Trophoblast cell (in vitro differentiated cells and primary cell): Measurements from ENCODE around the gene DNAJC4.

ENCODE experiments used
- DNase-seq, 2 donors: peaks; one replicate each; pipeline ENCODE4 v3.0.0-alpha.2; 2016
- H2AFZ ChIP-seq: 2 replicates; pipeline ENCODE4 v1.6.1; 2013; ENCODE audit warnings: low read length, moderate library complexity, mild to moderate bottlenecking; ENCODE audit not compliant: insufficient read depth, poor library complexity
- H2AK5ac ChIP-seq: 2 replicates; pipeline ENCODE4 v1.6.1; 2013; ENCODE audit warnings: mild to moderate bottlenecking, low read length
- H2BK120ac ChIP-seq: 2 replicates; pipeline ENCODE4 v1.6.1; 2013; ENCODE audit warnings: low read length, mild to moderate bottlenecking, moderate library complexity; ENCODE audit not compliant: insufficient read depth, poor library complexity
- H2BK12ac ChIP-seq: 2 replicates; pipeline ENCODE4 v1.6.1; 2013; ENCODE audit warnings: mild to moderate bottlenecking, low read length, moderate library complexity
- H2BK5ac ChIP-seq: 2 replicates; pipeline ENCODE4 v1.6.1; 2013; ENCODE audit warnings: low read length, low read depth, moderate library complexity, mild to moderate bottlenecking; ENCODE audit not compliant: poor library complexity
- H3K14ac ChIP-seq: 2 replicates; pipeline ENCODE4 v1.6.1; 2013; ENCODE audit warnings: mild to moderate bottlenecking, low read length
- H3K18ac ChIP-seq: 2 replicates; pipeline ENCODE4 v1.6.1; 2013; ENCODE audit warnings: mild to moderate bottlenecking, low read length
- H3K23ac ChIP-seq: 2 replicates; pipeline ENCODE4 v1.6.1; 2013; ENCODE audit warnings: low read length
- H3K27ac ChIP-seq: 2 replicates; pipeline ENCODE4 v1.5.1; 2013; ENCODE audit warnings: low read depth, mild to moderate bottlenecking, inconsistent platforms, low read length, moderate library complexity
- H3K27me3 ChIP-seq: 2 replicates; pipeline ENCODE4 v1.6.1; 2013; ENCODE audit warnings: inconsistent platforms, mild to moderate bottlenecking, low read length, moderate library complexity; ENCODE audit not compliant: insufficient read depth
- H3K36me3 ChIP-seq, 2 experiments: 1 replicate in 1 of 2; 2 replicates in 1 of 2; pipeline ENCODE4 v1.6.1; 2013; ENCODE audit warnings: low read length in 2 of 2, mild to moderate bottlenecking in 2 of 2, moderate library complexity in 1 of 2; ENCODE audit not compliant: insufficient read depth in 2 of 2, control insufficient read depth in 1 of 2
- H3K4ac ChIP-seq: 2 replicates; pipeline ENCODE4 v1.6.1; 2013; ENCODE audit warnings: low read depth, mild to moderate bottlenecking, low read length, moderate library complexity
- H3K4me1 ChIP-seq, 2 experiments: 1 replicate in 1 of 2; 2 replicates in 1 of 2; pipeline ENCODE4 v1.6.1; 2013; ENCODE audit warnings: low read length in 2 of 2, mild to moderate bottlenecking in 2 of 2, moderate library complexity in 1 of 2; ENCODE audit not compliant: insufficient read depth in 2 of 2, control insufficient read depth in 1 of 2
- H3K4me2 ChIP-seq: 2 replicates; pipeline ENCODE4 v1.6.1; 2013; ENCODE audit warnings: inconsistent platforms, mild to moderate bottlenecking, low read length, moderate library complexity
- H3K4me3 ChIP-seq: 2 replicates; pipeline ENCODE4 v1.5.1; 2013; ENCODE audit warnings: mild to moderate bottlenecking, low read depth, low read length, inconsistent platforms
- H3K79me1 ChIP-seq: one replicate; pipeline ENCODE4 v1.6.1; 2013; ENCODE audit warnings: low read length
- H3K79me2 ChIP-seq: 2 replicates; pipeline ENCODE4 v1.6.1; 2013; ENCODE audit warnings: low read length, mild to moderate bottlenecking; ENCODE audit not compliant: control insufficient read depth, insufficient read depth, poor library complexity
- H3K9ac ChIP-seq: 2 replicates; pipeline ENCODE4 v1.6.1; 2013; ENCODE audit warnings: mild to moderate bottlenecking, low read length
- H3K9me3 ChIP-seq: 2 replicates; pipeline ENCODE4 v1.6.1; 2013; ENCODE audit warnings: low read depth, mild to moderate bottlenecking, control low read depth, inconsistent platforms, low read length; ENCODE audit not compliant: insufficient read depth
- H4K12ac ChIP-seq: 2 replicates; pipeline ENCODE4 v1.6.1; 2013; ENCODE audit warnings: low read depth, mild to moderate bottlenecking, low read length, moderate library complexity
- H4K8ac ChIP-seq: 2 replicates; pipeline ENCODE4 v1.6.1; 2013; ENCODE audit warnings: low read depth, mild to moderate bottlenecking, low read length, moderate library complexity
- H4K91ac ChIP-seq: one replicate; pipeline ENCODE4 v1.6.1; 2013; ENCODE audit warnings: low read depth, mild to moderate bottlenecking, low read length, moderate library complexity
- WGBS: extraction: QIAGEN DNeasy Blood & Tissue Kit; methylation state at CpG from one replicate; pipeline ENCODE4 v1.1.7; 2013; ENCODE audit warnings: missing lambda C conversion rate; ENCODE audit not compliant: insufficient read length, insufficient coverage; ENCODE audit errors: extremely low coverage; 5-methylcytosine and 5-hydroxymethylcytosine counted together

DNAJC4 gene

DNA sequence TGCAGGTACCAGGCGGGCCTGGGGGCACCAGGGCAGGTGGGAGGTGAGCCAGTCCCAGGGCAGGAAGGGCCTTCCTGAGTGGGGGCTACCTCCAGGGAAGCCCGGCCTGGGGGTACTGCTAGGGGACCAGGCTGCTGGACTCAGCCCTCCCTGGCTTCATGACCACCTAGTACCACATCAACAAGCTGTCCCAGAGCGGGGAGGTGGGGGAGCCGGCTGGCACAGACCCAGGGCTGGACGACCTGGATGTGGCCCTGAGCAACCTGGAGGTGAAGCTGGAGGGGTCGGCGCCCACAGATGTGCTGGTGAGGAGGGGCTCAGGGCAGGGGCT, 11.0 kb upstream of the DNAJC4 start:
- peaks cover 30 to 35% of the 10 kb centered on the region in 2 experiments for H3K36me3 ChIP-seq
- no peak overlapping the region for H4K8ac ChIP-seq
- DNase-seq: no peak
- H3K27me3 ChIP-seq: no peaks in the 10 kb centered on the region
- no peak overlapping the region for H2BK120ac ChIP-seq
- H3K23ac ChIP-seq: no peak overlapping the region
- H3K79me1 ChIP-seq: no peaks in the 10 kb centered on the region
- no peak overlapping the region for H3K18ac ChIP-seq
- no peak overlapping the region for H4K91ac ChIP-seq
- H2AFZ ChIP-seq: no peak overlapping the region
- no peak overlapping the region for H4K12ac ChIP-seq
- H3K4ac ChIP-seq: no peak overlapping the region
- H3K9ac ChIP-seq: no peak overlapping the region
- peaks cover 3% of the 10 kb centered on the region for H3K9me3 ChIP-seq
- H3K4me2 ChIP-seq: no peak overlapping the region
- no peak overlapping the region for H3K27ac ChIP-seq
- no peak overlapping the region for H2BK12ac ChIP-seq
- no peaks in the 10 kb centered on the region for H3K79me2 ChIP-seq
- no peak overlapping the region for H3K4me3 ChIP-seq
- peaks cover 2 to 3% of the 10 kb centered on the region in 2 experiments for H3K4me1 ChIP-seq
- WGBS: no CpG with 5 or more reads among the region's 7 CpGs
- H2BK5ac ChIP-seq: no peak overlapping the region
- no peak overlapping the region for H3K14ac ChIP-seq
- H2AK5ac ChIP-seq: no peak overlapping the region

DNA sequence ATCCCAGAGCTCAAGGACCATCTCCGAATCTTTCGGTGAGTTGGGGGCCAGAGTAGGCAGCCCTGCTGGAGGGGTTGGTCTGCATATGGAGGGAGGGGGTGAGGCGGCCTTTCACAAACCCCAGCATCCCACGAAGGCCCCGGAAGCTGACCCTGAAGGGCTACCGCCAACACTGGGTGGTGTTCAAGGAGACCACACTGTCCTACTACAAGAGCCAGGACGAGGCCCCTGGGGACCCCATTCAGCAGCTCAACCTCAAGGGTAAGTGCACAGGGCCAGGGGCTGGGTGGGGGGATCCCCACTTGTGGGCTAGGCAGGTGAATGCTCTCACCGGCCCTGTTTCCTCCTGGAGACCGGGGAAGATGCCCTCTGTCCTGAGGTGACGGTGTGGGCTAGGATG, 10.6 kb upstream of the DNAJC4 start:
- no CpG with 5 or more reads among the region's 10 CpGs for WGBS
- Histone ChIP-seq H3K4me2 (no peak overlapping the region), H2BK5ac (no peak overlapping the region), H2BK120ac (no peak overlapping the region), H2BK12ac (no peak overlapping the region), H3K9me3 (peaks cover 5% of the 10 kb centered on the region), H3K79me1 (no peaks in the 10 kb centered on the region), H3K79me2 (no peaks in the 10 kb centered on the region), H2AK5ac (no peak overlapping the region), H3K27me3 (no peaks in the 10 kb centered on the region), H3K4me3 (no peak overlapping the region), H3K18ac (no peak overlapping the region), H3K9ac (no peak overlapping the region), H4K8ac (no peak overlapping the region), H3K4ac (no peak overlapping the region), H3K27ac (no peak overlapping the region), H3K14ac (no peak overlapping the region), H4K91ac (no peak overlapping the region), H3K4me1 (peaks cover 2 to 4% of the 10 kb centered on the region in 2 experiments), H3K23ac (no peak overlapping the region), H4K12ac (no peak overlapping the region), H3K36me3 (peaks cover 32 to 36% of the 10 kb centered on the region in 2 experiments), H2AFZ (no peak overlapping the region)
- no peak for DNase-seq

DNA sequence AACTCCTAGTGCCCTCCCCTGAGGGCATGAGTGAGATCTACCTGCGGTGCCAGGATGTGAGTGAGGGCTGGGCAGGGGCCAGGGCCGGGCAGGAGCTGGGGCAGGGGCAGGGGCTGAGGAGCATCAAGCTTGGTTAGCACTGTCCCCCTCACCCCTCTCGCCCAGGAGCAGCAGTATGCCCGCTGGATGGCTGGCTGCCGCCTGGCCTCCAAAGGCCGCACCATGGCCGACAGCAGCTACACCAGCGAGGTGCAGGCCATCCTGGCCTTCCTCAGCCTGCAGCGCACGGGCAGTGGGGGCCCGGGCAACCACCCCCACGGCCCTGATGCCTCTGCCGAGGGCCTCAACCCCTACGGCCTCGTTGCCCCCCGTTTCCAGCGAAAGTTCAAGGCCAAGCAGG, 10.1 kb upstream of the DNAJC4 start:
- H2BK120ac ChIP-seq: no peak overlapping the region
- H4K91ac ChIP-seq: no peak overlapping the region
- H3K79me2 ChIP-seq: peaks cover 1% of the 10 kb centered on the region
- H4K12ac ChIP-seq: no peak overlapping the region
- no peak overlapping the region for H2BK5ac ChIP-seq
- no peak overlapping the region for H3K4ac ChIP-seq
- peaks cover 5% of the 10 kb centered on the region for H3K9me3 ChIP-seq
- H3K9ac ChIP-seq: no peak overlapping the region
- H3K4me1 ChIP-seq: peaks cover 5 to 7% of the 10 kb centered on the region in 2 experiments
- no peak overlapping the region for H4K8ac ChIP-seq
- no CpG with 5 or more reads among the region's 17 CpGs for WGBS
- no peak overlapping the region for H3K4me3 ChIP-seq
- no peak overlapping the region for H3K18ac ChIP-seq
- no peak overlapping the region for H3K23ac ChIP-seq
- H2BK12ac ChIP-seq: no peak overlapping the region
- no peak overlapping the region for H3K27ac ChIP-seq
- H2AFZ ChIP-seq: no peak overlapping the region
- no peak for DNase-seq
- peaks cover 1% of the 10 kb centered on the region for H3K79me1 ChIP-seq
- H3K4me2 ChIP-seq: no peak overlapping the region
- no peaks in the 10 kb centered on the region for H3K27me3 ChIP-seq
- H3K36me3 ChIP-seq: peaks cover 33 to 36% of the 10 kb centered on the region in 2 experiments
- no peak overlapping the region for H2AK5ac ChIP-seq
- H3K14ac ChIP-seq: no peak overlapping the region

DNA sequence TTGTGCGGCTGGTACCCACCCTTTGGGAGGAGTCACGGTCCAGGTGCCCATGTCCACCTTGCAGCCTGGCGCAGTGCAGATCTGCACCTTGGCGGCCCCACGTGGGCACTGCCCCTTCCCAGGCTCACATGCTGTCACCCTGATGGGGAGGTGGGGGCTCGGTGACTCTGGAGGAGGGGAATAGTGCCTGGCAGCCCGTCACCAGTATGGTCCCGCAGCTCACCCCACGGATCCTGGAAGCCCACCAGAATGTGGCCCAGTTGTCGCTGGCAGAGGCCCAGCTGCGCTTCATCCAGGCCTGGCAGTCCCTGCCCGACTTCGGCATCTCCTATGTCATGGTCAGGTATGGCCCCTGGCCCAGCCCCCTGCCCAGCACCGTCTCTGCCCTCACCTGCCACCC, 9.6 kb upstream of the DNAJC4 start:
- H3K4ac ChIP-seq: no peak overlapping the region

More for the DNA sequence above, 9.6 kb upstream of the DNAJC4 start:
- Histone ChIP-seq H3K79me1 (peaks cover 7% of the 10 kb centered on the region), H4K8ac (no peak overlapping the region), H3K18ac (no peak overlapping the region), H3K79me2 (peaks cover 7% of the 10 kb centered on the region), H2BK5ac (no peak overlapping the region), H3K4me2 (no peak overlapping the region), H2AK5ac (no peak overlapping the region), H3K14ac (no peak overlapping the region), H4K91ac (no peak overlapping the region), H3K4me3 (no peak overlapping the region), H2BK120ac (no peak overlapping the region), H3K27ac (no peak overlapping the region), H4K12ac (no peak overlapping the region), H3K9ac (no peak overlapping the region), H3K9me3 (peaks cover 5% of the 10 kb centered on the region), H3K27me3 (no peaks in the 10 kb centered on the region), H2BK12ac (no peak overlapping the region), H2AFZ (no peak overlapping the region), H3K36me3 (peaks cover 33 to 36% of the 10 kb centered on the region in 2 experiments), H3K23ac (no peak overlapping the region), H3K4me1 (peaks cover 8 to 12% of the 10 kb centered on the region in 2 experiments)
- WGBS: no CpG with 5 or more reads among the region's 14 CpGs
- no peak for DNase-seq
